BLaER1 treated with 17β-estradiol and CSF1 and Interleukin-3, amounts not matched to agents 10 nM and 100 nM (cell line): Measurements from ENCODE around the gene SMCHD1.

Source experiments
- H3K27ac ChIP-seq, 11 experiments: shearing (Covaris generic); formaldehyde crosslinking; 2 replicates each; pipeline ENCODE4 v1.8.1; 2022
- H3K27me3 ChIP-seq, 11 experiments: shearing (Covaris generic); formaldehyde crosslinking; 2 replicates each; pipeline ENCODE4 v1.8.1; 2022
- H3K36me3 ChIP-seq, 11 experiments: shearing (Covaris generic); formaldehyde crosslinking; 2 replicates each; pipeline ENCODE4 v1.8.1; 2022
- H3K4me1 ChIP-seq, 10 experiments: shearing (Covaris generic); formaldehyde crosslinking; 2 replicates each; pipeline ENCODE4 v1.8.1; 2022
- H3K4me2 ChIP-seq, 11 experiments: shearing (Covaris generic); formaldehyde crosslinking; 2 replicates each; pipeline ENCODE4 v1.8.1; 2022
- H3K4me3 ChIP-seq, 10 experiments: shearing (Covaris generic); formaldehyde crosslinking; 2 replicates each; pipeline ENCODE4 v1.8.1; 2022
- H3K9ac ChIP-seq, 11 experiments: shearing (Covaris generic); formaldehyde crosslinking; 2 replicates each; pipeline ENCODE4 v1.8.1; 2022
- H3K9me3 ChIP-seq, 11 experiments: shearing (Covaris generic); formaldehyde crosslinking; replicated peaks in 1 of 11; 2 replicates each; pipeline ENCODE4 v1.8.1; 2022
- H4K20me1 ChIP-seq, 11 experiments: shearing (Covaris generic); formaldehyde crosslinking; 2 replicates each; pipeline ENCODE4 v1.8.1; 2022
- Cebpa-rat ChIP-seq, 11 experiments: shearing (Covaris generic); IDR thresholded peaks; 2 replicates each; pipeline ENCODE4 v1.8.1; 2022

The SMCHD1 gene

DNA sequence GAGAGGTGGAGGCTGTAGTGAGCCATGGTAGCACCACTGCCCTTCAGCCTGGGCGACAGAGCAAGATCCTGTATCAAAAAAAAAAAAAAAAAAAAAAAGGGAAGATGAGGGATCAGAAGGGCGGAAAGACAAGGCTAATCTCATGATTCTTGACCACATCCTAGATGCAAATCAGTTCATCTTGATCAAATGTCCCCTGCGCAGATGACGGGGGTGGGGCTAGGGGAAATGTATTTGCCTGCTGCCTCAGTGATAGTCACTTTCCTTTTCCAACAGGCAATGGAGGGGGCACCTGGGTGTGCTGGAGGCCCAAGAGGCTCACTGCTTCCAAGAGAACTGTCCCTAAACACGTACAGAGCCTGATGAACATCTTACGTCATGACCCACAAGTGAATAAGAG, 187.6 kb downstream of the SMCHD1 start:
- TF ChIP-seq Cebpa-rat (IDR thresholded peaks at IDR 0.05) = no peak
- Histone ChIP-seq H3K4me3 (peak overlapping the region in 2 of 10 experiments; percentile 30 to 32; a peak in 2 of 20 replicates), H3K9ac (peak overlapping the region in 2 of 11 experiments; percentile 27 to 40; a peak in 3 of 22 replicates), H3K27ac (peak overlapping the region in 1 of 11 experiments; percentile 22; a peak in 4 of 22 replicates), H3K4me2 (peak overlapping the region in 6 of 11 experiments; percentile 6 to 89 (median 24); a peak in 10 of 22 replicates), H4K20me1 (peaks cover 0 to 11% (median 2%) of the 10 kb centered on the region in 11 experiments; a peak in 10 of 22 replicates), H3K9me3 (peaks cover under 1 to 11% (median 6%) of the 10 kb centered on the region in 11 experiments; a peak in 21 of 22 replicates), H3K36me3 (peaks cover 0 to 1% (median 0%) of the 10 kb centered on the region in 11 experiments; a peak in 1 of 22 replicates), H3K27me3 (peaks cover 0 to 44% (median 35%) of the 10 kb centered on the region in 11 experiments; a peak in 18 of 22 replicates), H3K4me1 (peaks cover 0 to 45% (median 28%) of the 10 kb centered on the region in 10 experiments; a peak in 17 of 20 replicates)

- no peak for TF ChIP-seq Cebpa-rat (IDR thresholded peaks at IDR 0.05)
Measured at GRCh38 chr18:2845172-2845571, 189.6 kb downstream of the SMCHD1 start.

DNA sequence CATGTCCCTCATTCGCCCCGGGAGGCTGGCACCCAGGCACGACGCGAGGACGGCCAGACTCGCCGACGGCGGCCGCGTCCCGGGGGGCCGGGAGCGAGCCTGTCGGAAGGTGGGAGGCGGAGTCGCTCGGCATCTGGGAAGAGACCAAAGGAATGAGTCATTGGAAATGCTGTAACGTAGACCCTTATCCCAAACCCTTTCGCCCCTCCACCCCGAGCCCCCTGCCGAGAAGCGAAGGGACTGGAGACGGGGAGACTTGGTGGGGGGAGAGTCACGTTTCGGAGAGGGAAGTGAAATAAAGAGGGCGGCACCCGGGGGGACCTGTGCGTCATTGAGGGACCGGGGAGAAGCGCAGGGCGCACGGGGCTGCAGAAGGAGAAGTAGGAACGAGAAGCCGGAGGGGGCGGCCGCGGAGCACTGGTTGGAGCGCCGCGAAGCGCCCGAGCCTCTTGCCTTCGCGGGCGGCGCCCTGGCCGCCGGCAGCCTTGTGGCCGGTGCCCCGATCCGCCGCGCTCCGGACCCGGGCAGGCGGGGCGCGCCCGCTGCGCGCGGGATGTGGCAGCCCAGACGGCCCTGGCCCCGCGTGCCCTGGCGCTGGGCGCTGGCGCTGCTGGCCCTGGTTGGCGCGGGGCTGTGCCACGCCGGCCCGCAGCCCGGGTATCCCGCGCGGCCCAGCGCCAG, 191.2 kb downstream of the SMCHD1 start, which contains the start of gene EMILIN2:
Gene EMILIN2 (plus strand): TSS at position 371 of the 681 bp plus-strand sequence. CDS start 183 bp downstream, at position 554.
- Histone ChIP-seq H3K4me2 (peak within 1 kb of the TSS; percentile 82 to 99 (median 98); a peak in 20 of 22 replicates), H3K27ac (peak within 1 kb of the TSS in 9 of 11 experiments; percentile 17 to 91 (median 62); a peak in 18 of 22 replicates), H3K9ac (peak within 1 kb of the TSS; percentile 49 to 98 (median 75))

More at GRCh38 chr18:2845172-2845571, 189.6 kb downstream of the SMCHD1 start:
- Histone ChIP-seq H3K4me3 (no peak overlapping the region; a peak in 1 of 20 replicates), H3K4me2 (peak overlapping the region in 3 of 11 experiments; percentile 41 to 96 (median 89); a peak in 7 of 22 replicates), H3K27me3 (peaks cover 0 to 64% (median 56%) of the 10 kb centered on the region in 11 experiments; a peak in 21 of 22 replicates), H4K20me1 (peaks cover 0 to 23% (median 8%) of the 10 kb centered on the region in 11 experiments; a peak in 12 of 22 replicates), H3K4me1 (peaks cover 15 to 57% (median 35%) of the 10 kb centered on the region in 10 experiments), H3K9ac (peak overlapping the region in 2 of 11 experiments; percentile 91 to 98; a peak in 1 of 22 replicates), H3K9me3 (no peaks in the 10 kb centered on the region; a peak in 1 of 22 replicates), H3K36me3 (peaks cover 0 to 22% (median 0%) of the 10 kb centered on the region in 11 experiments; a peak in 6 of 22 replicates), H3K27ac (peak overlapping the region in 2 of 11 experiments; percentile 90 to 91; a peak in 7 of 22 replicates)

GRCh38 chr18:2847317-2848246, 192.1 kb downstream of the SMCHD1 start:
- peak overlapping the region; percentile 49 to 98 (median 75) for H3K9ac ChIP-seq
- H3K9me3 ChIP-seq = no peaks in the 10 kb centered on the region; a peak in 1 of 22 replicates
- H3K4me1 ChIP-seq = peaks cover 25 to 76% (median 38%) of the 10 kb centered on the region in 10 experiments
- peaks cover 0 to 46% (median 0%) of the 10 kb centered on the region in 11 experiments; a peak in 6 of 22 replicates for H3K36me3 ChIP-seq
- no peak for TF ChIP-seq Cebpa-rat (IDR thresholded peaks at IDR 0.05)
- H3K27me3 ChIP-seq = peaks cover 0 to 81% (median 68%) of the 10 kb centered on the region in 11 experiments; a peak in 21 of 22 replicates
- H3K4me2 ChIP-seq = peak overlapping the region; percentile 82 to 99 (median 98); a peak in 21 of 22 replicates
- peak overlapping the region in 9 of 11 experiments; percentile 15 to 91 (median 62); a peak in 18 of 22 replicates for H3K27ac ChIP-seq
- H3K4me3 ChIP-seq = peak overlapping the region; percentile 55 to 96 (median 68)
- peaks cover 0 to 47% (median 8%) of the 10 kb centered on the region in 11 experiments; a peak in 12 of 22 replicates for H4K20me1 ChIP-seq

More for the DNA sequence above, 191.2 kb downstream of the SMCHD1 start, which contains the start of gene EMILIN2:
- Histone ChIP-seq H3K36me3 (peaks cover 0 to 38% (median 0%) of the 10 kb centered on the region in 11 experiments; a peak in 6 of 22 replicates), H3K27me3 (peaks cover 0 to 80% (median 68%) of the 10 kb centered on the region in 11 experiments; a peak in 21 of 22 replicates), H4K20me1 (peaks cover 0 to 39% (median 8%) of the 10 kb centered on the region in 11 experiments; a peak in 12 of 22 replicates), H3K4me1 (peaks cover 25 to 72% (median 35%) of the 10 kb centered on the region in 10 experiments), H3K4me3 (peak within 1 kb of the TSS; percentile 55 to 96 (median 68)), H3K9me3 (no peaks in the 10 kb centered on the region; a peak in 1 of 22 replicates)
- no peak for TF ChIP-seq Cebpa-rat (IDR thresholded peaks at IDR 0.05)

- no peak for TF ChIP-seq Cebpa-rat (IDR thresholded peaks at IDR 0.05)
- H3K36me3 ChIP-seq = peaks cover 0 to 55% (median 0%) of the 10 kb centered on the region in 11 experiments; a peak in 7 of 22 replicates
- H3K27ac ChIP-seq = peak overlapping the region in 3 of 11 experiments; percentile 83 to 91 (median 90); a peak in 9 of 22 replicates
- peaks cover 0 to 57% (median 8%) of the 10 kb centered on the region in 11 experiments; a peak in 12 of 22 replicates for H4K20me1 ChIP-seq
- peak overlapping the region; percentile 82 to 99 (median 98); a peak in 21 of 22 replicates for H3K4me2 ChIP-seq
- peak overlapping the region in 6 of 11 experiments; percentile 31 to 98 (median 88); a peak in 11 of 22 replicates for H3K9ac ChIP-seq
- H3K27me3 ChIP-seq = peaks cover 0 to 81% (median 68%) of the 10 kb centered on the region in 11 experiments; a peak in 21 of 22 replicates
- peak overlapping the region; percentile 30 to 96 (median 68); a peak in 18 of 20 replicates for H3K4me3 ChIP-seq
- H3K9me3 ChIP-seq = no peaks in the 10 kb centered on the region; a peak in 1 of 22 replicates
- H3K4me1 ChIP-seq = peaks cover 23 to 76% (median 36%) of the 10 kb centered on the region in 10 experiments
Measured at GRCh38 chr18:2848247-2849246, 193.0 kb downstream of the SMCHD1 start.

- Histone ChIP-seq H3K27ac (no peak overlapping the region), H3K36me3 (peaks cover 0 to 78% (median 0%) of the 10 kb centered on the region in 11 experiments; a peak in 7 of 22 replicates)
Measured at GRCh38 chr18:2850816-2851215, 195.3 kb downstream of the SMCHD1 start.

More at GRCh38 chr18:2850816-2851215, 195.3 kb downstream of the SMCHD1 start:
- no peak for TF ChIP-seq Cebpa-rat (IDR thresholded peaks at IDR 0.05)
- H3K4me3 ChIP-seq = peak overlapping the region in 2 of 10 experiments; percentile 92 to 96; a peak in 4 of 20 replicates
- H3K4me1 ChIP-seq = peaks cover 18 to 76% (median 34%) of the 10 kb centered on the region in 10 experiments
- no peaks in the 10 kb centered on the region; a peak in 1 of 22 replicates for H3K9me3 ChIP-seq
- H3K9ac ChIP-seq = peak overlapping the region in 2 of 11 experiments; percentile 28 to 45; a peak in 3 of 22 replicates
- H3K4me2 ChIP-seq = peak overlapping the region in 3 of 11 experiments; percentile 43 to 92 (median 82); a peak in 5 of 22 replicates
- peaks cover 0 to 79% (median 8%) of the 10 kb centered on the region in 11 experiments; a peak in 12 of 22 replicates for H4K20me1 ChIP-seq
- H3K27me3 ChIP-seq = peaks cover 0 to 61% (median 55%) of the 10 kb centered on the region in 11 experiments; a peak in 21 of 22 replicates
